GM18520 (cell line): Measurements from ENCODE around the gene IFT25.
"Not testable (repeated sequence)": the region's sequence is repeated elsewhere in the genome, so short reads cannot be mapped to it uniquely, and the experiment has no call there.

Experiments
- ATAC-seq: cut with Tn5 transposase; IDR thresholded peaks from one replicate; pipeline ENCODE4 v1.9.1; 2021; ENCODE audit not compliant: unreplicated experiment

IFT25 gene

GRCh38 chr1:53889304-53890298 lies 55.9 kb downstream of the IFT25 start, which contains the start of gene YIPF1:
YIPF1 (minus strand) TSS chr1:53889797; CDS start chr1:53888937, 860 bp downstream.
- ATAC-seq = peak; percentile 76

DNA sequence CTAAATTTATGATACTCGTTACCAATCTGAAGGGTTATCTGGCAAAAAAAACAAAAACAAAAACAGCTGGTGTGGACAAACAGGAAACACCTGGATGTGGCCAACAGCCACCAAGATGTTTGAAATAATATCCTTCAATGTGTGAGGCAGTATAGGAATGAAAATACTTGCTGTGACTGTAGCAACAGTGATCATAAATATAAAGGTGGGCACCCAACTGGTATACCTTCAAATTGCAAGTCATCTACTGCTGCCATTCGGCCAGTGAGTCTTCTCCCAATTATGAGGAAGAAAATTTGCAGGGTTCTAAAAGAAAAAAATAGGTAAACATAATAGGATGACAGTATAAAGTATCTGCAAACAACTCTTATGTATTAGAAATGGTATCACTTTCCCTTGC lies 56.8 kb downstream of the IFT25 start:
- no peak for ATAC-seq

- not testable (repeated sequence) for ATAC-seq
Measured at GRCh38 chr1:53883600-53883999, 61.9 kb downstream of the IFT25 start.

GRCh38 chr1:53881853-53882252 lies 63.6 kb downstream of the IFT25 start:
- not testable (repeated sequence) for ATAC-seq

DNA sequence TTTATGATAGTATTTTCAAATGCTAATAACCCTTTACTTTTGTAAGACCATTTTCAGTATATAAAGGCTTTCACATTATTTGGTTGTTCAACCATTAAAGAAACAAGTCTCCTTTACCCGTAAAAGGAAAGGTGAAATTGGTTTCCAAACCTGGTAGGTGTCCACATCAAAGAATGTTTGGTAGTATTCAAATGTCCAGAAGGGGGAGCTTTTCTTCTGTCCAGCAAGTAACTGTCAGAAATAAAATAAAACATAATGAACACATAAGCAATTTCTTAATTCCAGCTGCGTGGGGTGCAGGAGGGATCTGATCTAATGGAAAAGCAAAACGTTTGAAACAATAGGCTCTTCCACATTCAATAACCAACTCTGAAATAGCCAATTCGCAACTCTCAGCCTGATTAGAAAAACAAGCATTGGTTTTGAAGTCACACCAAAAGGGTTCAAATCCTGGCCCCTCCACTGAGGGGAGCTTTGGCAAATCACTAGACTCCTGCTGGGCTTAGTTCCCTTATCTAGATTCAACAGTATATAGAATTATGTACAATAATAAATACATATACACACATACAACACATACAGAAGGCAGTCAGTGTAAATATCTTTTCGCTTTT lies 66.9 kb downstream of the IFT25 start:
- no peak for ATAC-seq

DNA sequence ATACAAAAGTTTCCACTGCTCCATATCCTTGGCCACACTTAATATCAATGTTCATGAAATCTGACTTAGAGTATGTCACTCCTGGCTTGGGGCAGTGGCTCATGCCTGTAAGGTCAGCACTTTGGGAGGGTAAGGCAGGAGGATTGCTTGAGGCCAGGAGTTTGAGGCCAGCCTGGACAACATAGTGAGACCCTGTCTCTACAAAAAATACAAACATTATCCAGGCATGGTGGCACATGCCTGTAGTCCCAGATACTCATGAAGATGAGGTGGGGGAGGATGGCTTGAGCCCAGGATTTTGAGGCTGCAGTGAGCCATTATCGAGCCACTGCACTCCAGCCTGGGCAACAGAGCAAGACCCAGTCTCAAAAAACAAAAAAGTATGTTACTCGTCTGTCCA lies 70.3 kb downstream of the IFT25 start:
- ATAC-seq = not testable (repeated sequence)

GRCh38 chr1:53871773-53872484 lies 73.6 kb downstream of the IFT25 start:
- no peak for ATAC-seq
